ENCODE results near the gene SSNA1. TPM values are rescaled to one million over a fixed set of nuclear protein-coding genes. Genes with fewer than 3 reads are reported as not detected.
A peak's percentile ranks its signal among the peaks of the same experiment; 100 is the strongest.
"Not testable (repeated sequence)": the region's sequence is repeated elsewhere in the genome, so short reads cannot be mapped to it uniquely, and the experiment has no call there.

The SSNA1 gene
- total RNA-seq, 1 experiment from 2014 or later, result 62.3 TPM

- Histone ChIP-seq H3K4me3 (ENCODE audit: low read depth, low read length) (no peak overlapping the region), H3K36me3 (ENCODE audit: control insufficient read depth, insufficient read depth, low read length) (0 out of 2 replicates have a peak, but pooled peaks cover 2% of the 10 kb centered on the region), H3K27me3 (replicated peaks; ENCODE audit: control insufficient read depth, insufficient read depth, low read length) (no peaks in the 10 kb centered on the region), H3K4me1 (peaks cover 28% of the 10 kb centered on the region), H3K9me3 (no peaks in the 10 kb centered on the region)
- TF ChIP-seq, protein P1, sequence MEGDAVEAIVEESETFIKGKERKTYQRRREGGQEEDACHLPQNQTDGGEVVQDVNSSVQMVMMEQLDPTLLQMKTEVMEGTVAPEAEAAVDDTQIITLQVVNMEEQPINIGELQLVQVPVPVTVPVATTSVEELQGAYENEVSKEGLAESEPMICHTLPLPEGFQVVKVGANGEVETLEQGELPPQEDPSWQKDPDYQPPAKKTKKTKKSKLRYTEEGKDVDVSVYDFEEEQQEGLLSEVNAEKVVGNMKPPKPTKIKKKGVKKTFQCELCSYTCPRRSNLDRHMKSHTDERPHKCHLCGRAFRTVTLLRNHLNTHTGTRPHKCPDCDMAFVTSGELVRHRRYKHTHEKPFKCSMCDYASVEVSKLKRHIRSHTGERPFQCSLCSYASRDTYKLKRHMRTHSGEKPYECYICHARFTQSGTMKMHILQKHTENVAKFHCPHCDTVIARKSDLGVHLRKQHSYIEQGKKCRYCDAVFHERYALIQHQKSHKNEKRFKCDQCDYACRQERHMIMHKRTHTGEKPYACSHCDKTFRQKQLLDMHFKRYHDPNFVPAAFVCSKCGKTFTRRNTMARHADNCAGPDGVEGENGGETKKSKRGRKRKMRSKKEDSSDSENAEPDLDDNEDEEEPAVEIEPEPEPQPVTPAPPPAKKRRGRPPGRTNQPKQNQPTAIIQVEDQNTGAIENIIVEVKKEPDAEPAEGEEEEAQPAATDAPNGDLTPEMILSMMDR (IDR thresholded peaks at IDR 0.05; ENCODE audit: insufficient read depth in 1 of 2, low read depth in 1 of 2, low read length in 1 of 2, severe bottlenecking in 1 of 2, unreplicated experiment in 1 of 2), result no peak
- H3K27ac Mint-ChIP-seq (ENCODE audit: unreplicated experiment), result no peak overlapping the region
- H3K27me3 Mint-ChIP-seq (ENCODE audit: insufficient read depth, unreplicated experiment), result peaks cover 3% of the 10 kb centered on the region
- intact Hi-C loops (cut with micrococcal nuclease; ENCODE audit: unreplicated experiment), result loop anchor here (5.0 kb wide), 1 partner anchor 36 kb away; the partner anchor contains the start of gene TPRN
- no peak for DNase-seq
- peaks cover 47% of the 10 kb centered on the region for H3K36me3 Mint-ChIP-seq (ENCODE audit: insufficient read depth, unreplicated experiment)
- no peak overlapping the region for H3K4me3 Mint-ChIP-seq (ENCODE audit: unreplicated experiment)
- CTCF ChIA-PET, result interaction anchor here (1.5 kb wide), 1 partner anchor 15 kb away, joined by 3 read pairs; no protein-coding TSS in a partner anchor
- no TSS peak for BruUV-seq (replicated peaks)
- peaks cover 13% of the 10 kb centered on the region for H3K4me1 Mint-ChIP-seq (ENCODE audit: low read depth, unreplicated experiment)
- no peaks in the 10 kb centered on the region for H3K9me3 Mint-ChIP-seq (ENCODE audit: unreplicated experiment)
- POLR2A ChIA-PET, result no interaction called here
Observed at GRCh38 chr9:137237759-137238726, 49.6 kb downstream of the SSNA1 start.

DNA sequence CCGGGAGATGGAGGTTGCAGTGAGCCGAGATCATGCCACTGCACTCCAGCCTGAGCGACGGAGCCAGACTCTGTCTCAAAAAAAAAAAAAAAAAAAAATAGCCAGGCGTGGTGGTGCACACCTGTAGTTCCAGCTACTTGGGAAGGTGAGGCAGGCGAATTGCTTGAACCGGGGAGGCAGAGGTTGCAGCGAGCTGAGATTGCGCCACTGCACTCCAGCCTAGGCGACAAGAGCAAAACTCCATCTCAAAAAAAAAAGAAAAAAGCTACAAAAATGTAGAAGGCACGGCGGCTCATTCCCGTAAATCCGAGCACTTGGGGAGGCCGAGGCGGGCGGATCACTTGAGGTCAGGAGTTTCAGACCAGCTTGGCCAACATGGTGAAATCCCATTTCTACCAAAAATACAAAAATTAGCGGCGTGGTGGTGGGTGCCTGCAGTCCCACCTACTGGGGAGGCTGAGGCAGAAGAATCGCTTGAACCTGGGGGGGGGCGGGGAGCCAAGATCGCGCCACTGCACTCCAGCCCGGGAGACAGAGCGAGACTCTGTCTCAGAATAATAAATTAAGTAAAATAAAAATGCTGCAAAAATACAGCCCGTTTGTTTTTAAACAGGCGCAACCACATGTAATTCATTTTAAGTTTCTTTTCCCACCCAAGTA lies 51.2 kb downstream of the SSNA1 start:
- peak overlapping the region; percentile 80 for H3K4me3 Mint-ChIP-seq (ENCODE audit: unreplicated experiment)
- intact Hi-C loops (cut with micrococcal nuclease; ENCODE audit: unreplicated experiment), result loop anchor here (2.0 to 10.0 kb wide), 4 partner anchors 17 to 445 kb away; partner anchors contain the start of genes CCDC183, RNF208, TMEM141 and TPRN
- H3K36me3 ChIP-seq (ENCODE audit: control insufficient read depth, insufficient read depth, low read length); H3K27me3 Mint-ChIP-seq (ENCODE audit: insufficient read depth, unreplicated experiment); DNase-seq; BruUV-seq (replicated peaks); H3K9me3 ChIP-seq; H3K9me3 Mint-ChIP-seq (ENCODE audit: unreplicated experiment); H3K27me3 ChIP-seq (replicated peaks; ENCODE audit: control insufficient read depth, insufficient read depth, low read length): not testable (repeated sequence)
- ChIA-PET CTCF (interaction anchor here (0.7 to 1.6 kb wide), 8 partner anchors 10 to 292 kb away, joined by 3 to 6 read pairs (median 3); no protein-coding TSS in a partner anchor), POLR2A (interaction anchor here (0.6 to 2.4 kb wide), 9 partner anchors 15 to 169 kb away, joined by 3 to 39 read pairs (median 9); partner anchors contain the start of genes NELFB, RNF208 and SAPCD2)
- Histone ChIP-seq H3K4me1 (peaks cover 32% of the 10 kb centered on the region), H3K4me3 (ENCODE audit: low read depth, low read length) (peak overlapping the region; percentile 80)
- H3K36me3 Mint-ChIP-seq (ENCODE audit: insufficient read depth, unreplicated experiment), result peaks cover 56% of the 10 kb centered on the region
- H3K27ac Mint-ChIP-seq (ENCODE audit: unreplicated experiment), result peak overlapping the region; percentile 74
- H3K4me1 Mint-ChIP-seq (ENCODE audit: low read depth, unreplicated experiment), result peaks cover 12% of the 10 kb centered on the region

Small RNA genes lying within 50 kb of the gene (microRNA-seq; reads per million reads assigned to microRNA genes)
- not detected for gene MIR3621

Other genes starting within 250 kb of the SSNA1 start
- gene FBXW5, start 243.9 kb upstream of the SSNA1 start, total RNA-seq (2022), result 66.8 and 76.1 TPM in 2 replicates
- 0.77 and 1.3 TPM in 2 replicates for gene C8G, start 243.4 kb upstream of the SSNA1 start, total RNA-seq (2022)
- 20.0 and 23.2 TPM in 2 replicates for gene LCN12, start 236.4 kb upstream of the SSNA1 start, total RNA-seq (2022)
- gene PTGDS, start 211.2 kb upstream of the SSNA1 start, total RNA-seq (2022), result not detected in 2 replicates
- gene LCNL1, start 205.7 kb upstream of the SSNA1 start, total RNA-seq (2022), result not detected in 2 replicates
- 66.2 TPM in 2 replicates for gene PAXX, start 196.3 kb upstream of the SSNA1 start, total RNA-seq (2022)
- gene CLIC3, start 192.1 kb upstream of the SSNA1 start, total RNA-seq (2022), result 4.5 and 4.7 TPM in 2 replicates
- gene ABCA2, start 160.4 kb upstream of the SSNA1 start, total RNA-seq (2022), result 22.6 and 27.3 TPM in 2 replicates
- not detected in 2 replicates for gene FUT7, start 156.6 kb upstream of the SSNA1 start, total RNA-seq (2022)
- 44.1 and 49.2 TPM in 2 replicates for gene NPDC1, start 142.5 kb upstream of the SSNA1 start, total RNA-seq (2022)
- gene ENTPD2, start 134.6 kb upstream of the SSNA1 start, total RNA-seq (2022), result 2.9 and 3.4 TPM in 2 replicates
- gene SAPCD2, start 118.1 kb upstream of the SSNA1 start, total RNA-seq (2022), result 53.3 and 57.5 TPM in 2 replicates
- gene UAP1L1, start 111.2 kb upstream of the SSNA1 start, total RNA-seq (2022), result 22.7 and 24.6 TPM in 2 replicates
- gene MAN1B1, start 101.7 kb upstream of the SSNA1 start, total RNA-seq (2022), result 57.7 and 58.0 TPM in 2 replicates
- gene DPP7, start 73.9 kb upstream of the SSNA1 start, total RNA-seq (2022), result 230 and 247 TPM in 2 replicates
- gene GRIN1, start 49.5 kb upstream of the SSNA1 start, total RNA-seq (2022), result 1.9 and 3.7 TPM in 2 replicates
- gene LRRC26, start 18.6 kb upstream of the SSNA1 start, total RNA-seq (2022), result 2.9 and 3.0 TPM in 2 replicates
- gene TMEM210, start 16.6 kb upstream of the SSNA1 start, total RNA-seq (2022), result 0.70 TPM in 1 of 2 replicates, not detected in the other
- gene ANAPC2, start 116 bp upstream of the SSNA1 start, total RNA-seq (2022), result 66.8 and 67.5 TPM in 2 replicates
- 34.2 and 37.7 TPM in 2 replicates for gene TPRN, start 12.1 kb downstream of the SSNA1 start, total RNA-seq (2022)
- gene TMEM203, start 17.0 kb downstream of the SSNA1 start, total RNA-seq (2022), result 36.9 and 38.4 TPM in 2 replicates
- gene NDOR1, start 17.0 kb downstream of the SSNA1 start, total RNA-seq (2022), result 29.0 and 31.8 TPM in 2 replicates
- 6.3 and 6.5 TPM in 2 replicates for gene RNF208, start 33.6 kb downstream of the SSNA1 start, total RNA-seq (2022)
- gene CYSRT1, start 36.5 kb downstream of the SSNA1 start, total RNA-seq (2022), result 1.7 and 1.8 TPM in 2 replicates
- gene RNF224, start 38.8 kb downstream of the SSNA1 start, total RNA-seq (2022), result 0.27 TPM in 1 of 2 replicates, not detected in the other
- 0.19 TPM in 1 of 2 replicates, not detected in the other for gene SLC34A3, start 42.2 kb downstream of the SSNA1 start, total RNA-seq (2022)
- gene TUBB4B, start 52.6 kb downstream of the SSNA1 start, total RNA-seq (2022), result 481 and 487 TPM in 2 replicates
- not detected in 2 replicates for gene STPG3, start 62.6 kb downstream of the SSNA1 start, total RNA-seq (2022)
- 79.1 and 79.8 TPM in 2 replicates for gene NELFB, start 66.7 kb downstream of the SSNA1 start, total RNA-seq (2022)
- 1.8 and 1.9 TPM in 2 replicates for gene TOR4A, start 89.0 kb downstream of the SSNA1 start, total RNA-seq (2022)
- 22.1 and 24.7 TPM in 2 replicates for gene NRARP, start 113.6 kb downstream of the SSNA1 start, total RNA-seq (2022)
- gene EXD3, start 234.5 kb downstream of the SSNA1 start, total RNA-seq (2022), result 10.9 and 11.2 TPM in 2 replicates
- 7.3 and 8.6 TPM in 2 replicates for gene NOXA1, start 234.7 kb downstream of the SSNA1 start, total RNA-seq (2022)

Measured in Caco-2 (cell line).